ENCODE results near the gene TRIML2. TPM values are rescaled to one million over a fixed set of nuclear protein-coding genes. Genes with fewer than 3 reads are reported as not detected.

The TRIML2 gene
- total RNA-seq, 3 donors from 2014 or later, result not detected

- Histone ChIP-seq H3K36me3 (ENCODE audit: low read depth) (no peaks in the 10 kb centered on the region), H3K4me1 (ENCODE audit: low read depth) (no peaks in the 10 kb centered on the region), H3K9me3 (no peaks in the 10 kb centered on the region), H3K4me3 (no peak overlapping the region)
- intact Hi-C loops (cut with DNase I, micrococcal nuclease), result no loop called here
- DNase-seq (no peak), ATAC-seq (no peak)
- TF ChIP-seq, protein P1, sequence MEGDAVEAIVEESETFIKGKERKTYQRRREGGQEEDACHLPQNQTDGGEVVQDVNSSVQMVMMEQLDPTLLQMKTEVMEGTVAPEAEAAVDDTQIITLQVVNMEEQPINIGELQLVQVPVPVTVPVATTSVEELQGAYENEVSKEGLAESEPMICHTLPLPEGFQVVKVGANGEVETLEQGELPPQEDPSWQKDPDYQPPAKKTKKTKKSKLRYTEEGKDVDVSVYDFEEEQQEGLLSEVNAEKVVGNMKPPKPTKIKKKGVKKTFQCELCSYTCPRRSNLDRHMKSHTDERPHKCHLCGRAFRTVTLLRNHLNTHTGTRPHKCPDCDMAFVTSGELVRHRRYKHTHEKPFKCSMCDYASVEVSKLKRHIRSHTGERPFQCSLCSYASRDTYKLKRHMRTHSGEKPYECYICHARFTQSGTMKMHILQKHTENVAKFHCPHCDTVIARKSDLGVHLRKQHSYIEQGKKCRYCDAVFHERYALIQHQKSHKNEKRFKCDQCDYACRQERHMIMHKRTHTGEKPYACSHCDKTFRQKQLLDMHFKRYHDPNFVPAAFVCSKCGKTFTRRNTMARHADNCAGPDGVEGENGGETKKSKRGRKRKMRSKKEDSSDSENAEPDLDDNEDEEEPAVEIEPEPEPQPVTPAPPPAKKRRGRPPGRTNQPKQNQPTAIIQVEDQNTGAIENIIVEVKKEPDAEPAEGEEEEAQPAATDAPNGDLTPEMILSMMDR (IDR thresholded peaks at IDR 0.05), result no peak
Measured at GRCh38 chr4:188041721-188042120, 67.7 kb downstream of the TRIML2 start.

Other genes starting within 250 kb of the TRIML2 start
- not detected for gene ZFP42, start 113.8 kb downstream of the TRIML2 start, total RNA-seq
- gene TRIML1, start 29.8 kb upstream of the TRIML2 start, total RNA-seq, result not detected